Stimulated activated CD8-positive, alpha-beta memory T cell treated with anti-CD3 and anti-CD28 coated beads, Interleukin-7, amount 100 ng/mL, for 48 hours (primary cell): ENCODE measurements around the gene CCRL2.
"Not testable (repeated sequence)": the region's sequence is repeated elsewhere in the genome, so short reads cannot be mapped to it uniquely, and the experiment has no call there.

Experiments
- DNase-seq, 2 donors: peaks; one replicate each; pipeline ENCODE4 v3.0.0-alpha.2; 2020; ENCODE audit warnings: low read depth in 1 of 2; ENCODE audit errors: extremely low read depth in 1 of 2

CCRL2 gene

DNA sequence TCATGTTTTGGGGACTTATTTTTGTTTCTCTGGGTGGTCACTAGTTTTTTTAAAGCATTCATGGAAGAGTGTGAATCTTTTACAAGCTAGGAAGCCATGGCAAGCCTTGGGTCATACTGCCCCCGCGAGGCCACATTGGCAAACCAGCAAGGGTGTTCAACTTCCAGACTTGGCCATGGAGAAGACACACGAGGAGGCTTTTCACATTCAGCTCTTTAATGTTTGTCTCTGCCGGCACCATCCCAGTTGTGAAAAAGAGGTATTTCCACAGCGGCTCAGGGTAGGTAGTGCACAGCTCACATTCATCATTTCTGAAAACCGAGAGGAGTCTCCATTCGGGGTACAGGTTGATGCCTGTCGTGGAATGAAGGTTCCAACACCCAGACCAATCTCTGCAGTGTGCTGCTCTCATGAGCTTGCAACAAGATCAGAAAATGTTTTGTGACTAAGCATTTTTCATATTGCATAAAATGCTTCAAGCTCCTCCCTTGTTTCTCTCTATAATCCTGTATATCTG, 28.6 kb upstream of the CCRL2 start:
- peak; percentile 47 to 50 for DNase-seq

DNA sequence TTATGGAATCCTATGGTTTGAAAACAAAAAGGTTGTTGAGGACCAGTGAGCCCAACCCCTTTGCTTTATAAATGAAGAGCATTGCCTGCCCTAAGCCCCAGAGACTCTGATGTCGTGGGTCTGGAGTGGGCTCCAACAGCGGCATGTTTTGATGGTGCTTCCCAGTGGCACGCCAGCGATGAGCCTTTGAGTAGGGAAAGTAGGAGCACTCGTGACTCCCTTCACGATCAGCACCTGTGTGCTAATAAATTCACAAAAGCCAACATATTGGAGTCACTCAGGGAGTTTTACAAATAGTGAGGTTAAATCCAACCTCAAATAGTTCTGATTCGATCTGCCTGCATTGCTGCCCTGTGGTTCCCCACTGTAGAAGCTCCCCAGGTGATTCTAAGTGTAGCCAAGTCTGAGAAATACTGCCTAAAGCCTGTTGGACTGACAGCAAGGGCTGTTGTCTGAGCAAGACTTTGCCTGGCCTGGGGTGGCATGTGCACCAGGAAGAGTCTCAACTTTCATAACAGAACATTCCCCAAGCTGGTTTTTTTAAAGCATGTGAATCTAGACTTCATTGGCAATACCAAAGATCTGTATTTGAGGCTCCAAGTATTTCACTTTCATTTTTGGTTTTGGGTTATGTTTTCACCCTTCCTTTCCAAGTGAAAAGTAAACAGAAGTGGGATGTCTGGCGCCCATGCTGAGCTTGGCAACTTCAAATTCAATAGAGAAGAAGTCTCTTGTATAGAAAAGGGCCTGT, 26.4 kb upstream of the CCRL2 start:
- no peak for DNase-seq

DNA sequence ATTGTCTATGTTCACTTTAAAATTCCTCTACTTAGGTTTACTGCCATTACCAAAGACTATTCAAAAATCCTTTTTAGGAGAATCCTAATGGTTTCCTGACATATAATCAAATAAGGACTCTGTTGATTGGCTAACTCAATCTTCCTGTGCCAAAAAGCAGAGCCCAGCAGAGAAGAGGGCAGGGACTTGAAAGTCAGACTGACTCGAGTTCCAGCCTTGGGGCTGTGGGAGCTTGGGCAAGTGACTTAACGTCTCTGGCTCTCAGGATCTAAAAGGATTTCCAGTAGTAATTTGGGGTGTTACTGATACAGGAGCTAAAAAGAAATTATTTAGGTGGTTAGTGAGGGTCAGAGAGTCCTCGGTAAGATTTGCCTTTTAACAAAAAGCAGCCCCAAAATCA, 25.4 kb upstream of the CCRL2 start:
- no peak for DNase-seq

GRCh38 chr3:46383211-46383950, 23.7 kb upstream of the CCRL2 start:
- no peak for DNase-seq

- no peak for DNase-seq
These were observed 23.1 kb upstream of the CCRL2 start for GRCh38 chr3:46383951-46384330.

DNA sequence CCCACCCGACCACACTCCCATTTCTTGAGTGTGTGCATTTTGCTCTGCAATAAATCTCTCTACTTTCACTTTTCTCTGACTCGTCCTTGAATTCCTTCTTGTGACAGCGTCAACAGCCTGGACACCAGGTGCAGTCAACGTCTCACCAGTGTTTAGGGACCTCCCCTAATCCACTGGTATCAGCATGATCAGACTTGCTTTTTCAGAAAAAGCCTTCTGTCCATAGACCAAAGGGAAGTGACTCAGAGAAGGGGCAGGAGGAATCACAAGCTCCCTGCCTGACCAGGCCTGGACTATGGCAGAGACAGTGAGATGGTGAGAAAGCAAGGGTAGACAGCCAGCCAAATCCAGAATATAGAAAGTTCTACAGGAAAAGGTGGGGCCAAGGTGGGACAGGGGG, 20.9 kb upstream of the CCRL2 start:
- DNase-seq: no peak

DNA sequence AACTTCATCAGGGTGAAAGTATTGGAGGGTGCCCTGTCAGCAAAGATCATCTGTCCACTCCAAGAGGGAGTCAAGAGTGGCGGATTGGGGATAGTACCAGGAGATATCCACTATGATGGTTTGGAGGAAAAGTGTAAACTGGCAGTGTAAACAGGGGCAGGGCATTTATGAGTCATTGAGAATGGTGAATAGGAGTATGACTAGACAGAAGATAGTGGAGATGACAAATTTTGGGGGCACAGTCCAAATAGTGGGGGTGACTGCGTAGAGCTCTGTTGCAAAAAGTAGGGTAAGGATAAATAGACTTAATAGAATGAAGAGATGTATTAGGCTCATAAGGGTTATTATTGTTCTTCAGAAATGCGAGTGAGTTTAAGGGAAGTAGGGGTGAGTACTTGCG, 18.2 kb upstream of the CCRL2 start:
- DNase-seq: not testable (repeated sequence)

DNA sequence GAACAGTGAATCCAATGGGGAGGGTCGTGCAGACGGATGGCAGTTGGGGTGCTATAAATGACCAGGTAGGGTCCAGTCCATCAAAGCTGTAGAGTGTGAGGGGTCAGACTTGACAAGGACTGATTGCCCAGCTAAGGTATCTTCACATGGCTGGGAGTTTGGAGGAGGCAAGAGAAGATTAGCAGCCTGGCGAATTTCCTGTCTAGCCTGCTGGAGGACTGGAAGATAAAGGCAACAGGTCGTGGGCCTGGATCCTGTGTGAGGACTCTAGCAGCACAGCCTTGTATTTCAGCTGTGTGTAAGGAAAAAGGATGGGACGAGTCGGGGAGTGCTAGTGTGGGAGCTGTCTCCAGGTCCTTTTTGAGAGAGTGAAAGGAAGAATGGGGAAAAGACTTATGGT, 17.8 kb upstream of the CCRL2 start:
- no peak for DNase-seq

GRCh38 chr3:46391526-46391925, 15.5 kb upstream of the CCRL2 start:
- not testable (repeated sequence) for DNase-seq

- no peak for DNase-seq
These were observed 14.0 kb upstream of the CCRL2 start for GRCh38 chr3:46393011-46393410.

DNA sequence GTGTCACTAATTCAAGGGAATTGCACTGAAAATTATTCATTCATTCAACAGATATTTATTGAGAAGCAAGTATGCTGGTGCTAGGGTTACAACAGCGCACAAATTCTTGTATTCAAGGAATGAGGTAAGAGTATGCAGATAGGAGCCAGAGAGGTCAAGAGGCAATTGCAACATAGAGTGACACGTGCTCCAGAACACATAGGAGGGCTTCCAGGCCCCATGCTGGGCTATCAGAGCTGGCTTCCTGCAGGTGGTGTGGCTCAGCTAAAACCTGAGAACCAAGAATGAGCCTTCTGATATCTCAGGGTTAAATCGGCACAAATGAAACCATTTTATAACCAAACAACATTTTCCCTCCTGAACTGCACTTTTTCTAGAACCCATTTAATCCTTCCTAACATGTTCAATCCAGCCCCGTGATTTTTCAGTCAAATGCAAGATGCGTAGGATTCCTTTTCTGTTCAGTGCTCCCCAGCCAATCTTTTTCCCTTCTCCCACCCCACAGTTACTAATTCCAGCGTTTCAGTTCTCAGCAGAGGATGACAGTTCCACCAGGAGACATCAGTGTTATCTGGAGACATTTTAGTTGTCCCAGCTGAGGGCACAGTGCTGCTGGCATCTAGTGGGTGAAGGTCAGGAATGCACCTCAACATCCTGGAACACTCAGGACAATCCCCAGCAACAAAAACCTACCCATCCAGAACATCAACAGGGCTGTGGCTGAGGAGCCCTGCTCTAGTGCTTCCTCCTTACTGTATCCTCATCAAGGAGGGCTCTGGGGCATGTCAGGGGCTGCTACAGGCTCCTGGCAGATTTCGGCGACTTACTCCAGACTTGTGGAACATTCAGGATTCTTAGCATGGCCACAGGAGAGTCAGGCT, 13.3 kb upstream of the CCRL2 start:
- no peak for DNase-seq

DNA sequence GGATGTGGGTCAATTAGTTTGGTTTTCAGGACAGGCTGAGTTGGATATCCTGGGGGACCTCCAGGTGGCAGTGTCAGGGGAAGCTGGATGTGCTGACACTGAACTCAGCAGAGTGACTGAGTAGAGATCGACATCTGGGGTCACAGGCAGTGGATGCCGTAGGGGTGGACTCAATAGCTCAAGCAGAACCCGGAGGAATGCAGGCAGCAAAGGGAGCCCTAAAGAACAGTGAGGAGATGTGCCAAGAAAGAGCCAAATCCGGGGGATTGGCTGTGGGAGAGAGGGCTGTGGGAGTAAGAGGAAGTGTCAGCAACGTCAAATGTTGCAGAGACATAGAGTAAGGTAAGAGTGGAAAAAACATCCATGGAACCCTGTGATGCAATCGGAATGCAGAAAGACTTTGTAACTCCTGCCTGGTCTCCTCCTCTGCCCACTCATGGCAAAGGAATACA, 11.8 kb upstream of the CCRL2 start:
- no peak for DNase-seq

GRCh38 chr3:46395766-46396530, 11.1 kb upstream of the CCRL2 start:
- DNase-seq: no peak

DNA sequence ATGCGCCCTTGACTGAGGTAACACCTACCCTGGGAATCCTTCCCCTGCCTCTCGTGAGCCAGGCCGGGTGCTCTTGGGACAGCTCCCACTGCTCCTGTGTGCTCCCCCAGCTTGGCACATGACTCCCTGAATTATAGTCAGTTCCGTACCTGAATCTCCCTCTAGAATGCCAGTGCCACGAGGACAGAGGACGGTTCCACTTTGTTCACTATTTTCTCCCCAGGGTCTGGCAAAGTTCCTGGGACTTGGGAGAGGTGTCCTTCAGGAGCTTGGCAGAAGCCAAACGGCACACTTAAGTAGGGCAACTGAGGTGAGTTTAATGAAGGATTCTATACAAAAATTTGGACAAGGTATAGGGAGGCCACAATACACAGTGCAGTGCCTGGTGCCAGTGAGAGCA, 9.9 kb upstream of the CCRL2 start:
- DNase-seq: no peak

GRCh38 chr3:46398186-46398955, 8.7 kb upstream of the CCRL2 start:
- DNase-seq: no peak

DNA sequence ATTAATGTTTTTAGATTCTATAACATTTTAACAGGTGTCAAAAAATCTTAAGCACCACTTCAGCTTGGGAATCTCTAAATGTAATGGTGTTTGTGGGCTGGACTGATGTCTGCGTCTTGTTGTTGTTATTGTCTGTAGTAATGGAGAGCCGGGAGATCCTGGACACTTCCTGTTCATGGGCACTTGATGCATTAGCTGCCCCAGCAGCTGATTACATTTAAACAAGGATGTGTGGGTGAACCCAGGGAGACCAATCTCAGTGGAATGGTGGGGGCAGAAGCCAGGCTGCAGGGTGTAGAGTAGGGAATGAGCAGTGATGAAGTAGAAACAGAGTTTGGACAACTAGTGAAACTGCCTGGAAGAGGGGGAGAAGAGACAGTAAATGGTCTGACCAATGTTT, 8.0 kb upstream of the CCRL2 start:
- no peak for DNase-seq

DNA sequence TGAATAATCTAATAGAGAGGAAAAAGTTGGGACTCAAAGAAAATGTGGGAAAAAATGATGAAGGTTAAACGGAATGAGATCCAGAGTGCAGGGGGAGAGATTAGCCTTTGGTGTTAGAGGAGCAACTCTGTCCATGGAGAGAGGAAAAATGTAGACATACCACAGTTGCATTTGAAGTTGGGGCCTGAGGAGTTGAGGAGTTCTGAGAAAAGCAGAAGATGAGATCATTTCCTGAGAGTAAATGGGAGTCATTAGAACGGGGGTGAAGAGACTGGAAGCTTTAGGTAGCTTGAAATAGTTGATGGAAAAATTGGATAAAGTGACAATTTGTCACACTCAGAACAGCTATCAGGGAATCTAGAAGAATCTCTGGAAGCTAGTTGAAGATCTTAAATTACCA, 7.5 kb upstream of the CCRL2 start:
- DNase-seq: no peak

GRCh38 chr3:46400000-46400734, 6.9 kb upstream of the CCRL2 start:
- no peak for DNase-seq

DNA sequence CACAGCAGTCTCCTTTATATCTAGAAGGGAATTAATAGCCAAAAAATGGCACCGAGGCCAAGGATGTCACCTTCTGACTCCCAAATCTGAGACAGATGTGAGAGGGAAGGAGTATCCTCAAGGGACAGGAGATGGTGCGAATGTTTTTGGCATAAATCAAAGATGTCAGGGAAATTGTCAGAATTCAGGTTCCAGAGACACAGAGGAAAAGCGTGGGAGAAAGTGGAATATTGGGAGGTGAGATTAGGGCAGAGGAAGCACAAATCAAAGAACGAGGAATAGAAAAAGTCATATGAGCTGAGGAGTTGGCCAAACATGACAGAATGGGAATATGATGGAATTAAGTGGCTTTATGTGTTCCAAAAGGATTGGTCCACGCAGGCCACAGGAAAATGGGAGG, 6.2 kb upstream of the CCRL2 start:
- no peak for DNase-seq
